ENCODE measurements around the gene ABCB1.

The ABCB1 gene

DNA sequence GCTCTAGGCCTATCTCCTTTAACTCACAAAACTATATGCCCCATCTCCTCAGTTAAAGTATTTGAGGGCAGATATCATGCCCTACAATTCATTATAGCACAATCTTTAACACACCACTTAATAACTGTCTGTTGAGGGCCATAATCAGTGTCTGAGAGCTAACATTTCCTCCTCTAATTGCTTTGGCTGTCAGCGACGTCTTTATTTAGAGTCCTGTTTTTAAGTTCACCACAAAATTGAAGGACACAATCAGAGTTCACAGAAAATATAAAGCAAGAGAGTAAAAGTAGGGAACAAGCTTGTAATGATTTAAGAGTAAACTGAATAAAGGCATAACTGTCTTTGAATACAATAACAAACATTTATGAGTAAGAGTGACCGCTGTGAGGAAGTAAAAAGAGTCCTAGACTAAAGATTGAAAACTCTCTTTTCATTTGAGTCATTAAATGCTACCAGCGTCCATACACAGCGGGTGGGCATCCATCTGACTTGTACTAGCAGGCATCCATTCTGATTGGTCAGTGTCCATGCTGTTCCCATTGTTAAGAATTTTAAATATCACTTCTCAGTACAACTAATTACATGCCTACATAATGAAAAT is 86.8 kb downstream of the ABCB1 start:
- DNase-seq (ENCODE audit: low read depth, low spot score), result no peak

DNA sequence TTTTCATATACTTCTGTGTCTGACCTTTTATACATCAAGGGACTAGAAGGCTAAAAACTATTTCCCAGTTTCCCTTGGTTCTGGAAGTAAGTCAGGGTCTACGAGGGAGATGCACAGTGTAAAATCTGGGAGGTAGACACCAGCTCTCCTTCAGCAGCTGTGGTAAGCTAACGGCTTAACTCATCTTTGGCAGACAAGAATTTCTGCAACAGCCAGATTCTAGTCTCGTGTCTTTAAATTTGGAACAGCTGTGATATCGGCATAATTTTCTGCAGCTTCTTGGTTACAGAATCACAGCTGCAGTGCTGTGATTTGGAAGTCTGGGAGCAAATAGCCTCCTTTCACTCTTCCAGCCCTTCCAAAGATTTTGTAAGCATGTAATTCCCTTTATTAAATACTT is 87.8 kb downstream of the ABCB1 start:
- DNase-seq (ENCODE audit: low read depth, low spot score), result no peak

GRCh38 chr7:87511510-87511909 is 89.2 kb downstream of the ABCB1 start:
- no peak for DNase-seq (ENCODE audit: low read depth, low spot score)

DNA sequence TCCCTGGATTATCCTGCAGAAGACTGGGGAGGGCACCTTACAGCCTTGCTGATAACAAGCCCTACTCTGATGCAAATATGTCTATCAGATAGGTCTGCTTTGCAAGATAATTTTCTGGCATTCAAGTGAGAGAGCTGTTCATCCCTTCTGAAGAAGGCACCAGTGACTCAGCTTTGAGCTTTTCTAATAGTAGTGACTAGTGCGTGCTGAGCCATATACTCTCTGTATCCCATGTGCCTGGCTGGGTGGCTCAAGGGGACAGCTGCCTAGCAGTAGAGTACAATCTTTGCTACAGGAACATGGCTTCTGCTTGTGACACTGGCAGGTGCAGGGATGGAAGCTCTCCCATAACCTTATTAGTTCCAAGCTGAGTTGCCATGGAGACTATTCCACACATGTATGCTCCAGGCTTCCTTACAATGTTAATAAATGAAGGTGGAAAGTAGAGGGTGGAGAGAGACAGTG is 90.2 kb downstream of the ABCB1 start:
- DNase-seq (ENCODE audit: low read depth, low spot score), result no peak

DNA sequence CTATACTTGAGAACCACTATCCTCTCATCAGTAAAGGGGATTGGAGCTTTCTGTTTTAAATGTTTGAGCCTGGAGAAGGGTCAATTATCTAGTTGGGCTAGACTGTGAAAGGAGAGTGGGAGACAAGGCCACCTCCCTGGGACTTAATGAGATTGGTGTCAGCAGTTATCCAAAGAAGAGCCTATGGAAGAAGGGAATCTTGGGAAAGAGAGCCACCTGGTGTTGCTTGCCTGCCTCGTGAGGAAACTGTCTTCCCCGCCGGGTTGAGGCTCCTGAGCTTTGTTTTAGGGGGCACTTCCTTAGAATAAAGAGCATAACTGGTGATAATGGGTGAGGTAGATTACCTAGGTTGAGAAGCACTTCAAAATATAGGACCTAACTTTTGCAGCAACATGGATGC is 93.2 kb downstream of the ABCB1 start:
- no peak for DNase-seq (ENCODE audit: low read depth, low spot score)

DNA sequence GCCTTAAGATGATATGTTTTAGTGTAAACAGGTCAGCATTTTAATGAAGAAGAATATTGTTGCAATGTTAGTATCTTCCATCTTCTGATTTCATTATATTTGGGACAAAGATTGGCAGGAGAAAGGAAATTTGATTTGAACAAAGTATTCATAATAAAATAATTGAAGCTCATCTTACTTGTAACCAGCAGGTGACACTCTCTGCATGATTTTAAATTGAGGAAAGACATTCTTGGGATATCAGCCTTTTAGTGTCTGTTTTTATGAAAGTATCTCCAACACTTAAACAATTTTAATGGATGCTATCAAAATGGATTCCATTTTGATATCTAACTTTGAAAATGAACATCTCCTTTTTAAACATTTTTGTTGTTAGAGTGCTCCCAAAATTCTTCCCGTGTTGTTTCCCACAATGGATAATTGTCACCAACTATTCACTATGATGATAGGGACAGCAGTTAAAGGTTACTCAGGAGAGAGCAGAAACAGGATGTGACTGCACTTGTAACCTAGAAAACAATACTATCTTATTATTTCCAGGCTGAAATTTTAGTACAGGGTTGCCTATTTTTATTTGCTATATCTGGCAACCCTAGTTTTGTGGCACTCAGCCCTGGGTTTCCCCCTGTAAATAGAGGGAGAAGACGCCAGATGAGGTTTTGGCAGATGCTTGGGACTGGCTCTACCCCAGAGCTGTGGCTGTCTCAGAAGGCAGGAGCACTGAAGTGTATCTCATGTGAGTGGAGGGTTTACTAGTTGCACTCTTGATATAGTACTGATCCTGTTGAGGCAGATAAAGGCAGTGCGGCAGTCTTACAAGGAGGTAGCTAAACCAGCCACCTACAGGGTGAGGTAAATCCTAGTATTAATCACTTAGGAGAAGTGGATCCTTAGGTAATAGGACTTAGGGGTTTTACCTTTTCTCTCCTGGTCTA is 94.2 kb downstream of the ABCB1 start:
- no peak for DNase-seq (ENCODE audit: low read depth, low spot score)

DNA sequence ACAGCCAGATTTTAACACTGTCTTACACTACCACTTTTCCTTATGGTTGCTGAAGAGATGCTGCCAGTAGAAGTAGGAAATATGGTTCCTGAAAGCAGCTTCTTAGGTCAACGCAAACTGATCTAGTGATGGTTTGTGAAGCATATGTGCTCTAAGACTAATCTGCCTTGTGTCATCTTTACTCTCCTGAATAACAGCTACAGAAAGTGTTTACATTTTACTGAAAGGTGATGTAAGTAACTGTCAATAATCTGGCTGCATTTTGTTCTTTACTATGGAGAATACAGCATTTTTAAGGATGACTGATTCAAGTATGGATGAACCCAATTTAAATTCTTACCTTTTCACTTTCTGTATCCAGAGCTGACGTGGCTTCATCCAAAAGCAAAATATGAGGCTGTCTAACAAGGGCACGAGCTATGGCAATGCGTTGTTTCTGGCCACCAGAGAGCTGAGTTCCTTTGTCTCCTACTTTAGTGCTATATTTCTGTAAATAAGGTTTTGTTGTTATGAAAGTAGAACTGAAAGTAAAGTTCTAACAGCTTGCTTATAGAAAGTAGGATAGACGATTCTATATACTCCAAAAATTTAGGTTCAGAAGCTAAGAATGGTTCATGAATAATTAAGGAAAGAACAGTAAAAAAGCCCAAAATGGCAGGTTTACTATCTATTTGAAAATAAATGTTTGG is 95.0 kb downstream of the ABCB1 start:
- DNase-seq (ENCODE audit: low read depth, low spot score), result no peak

- DNase-seq (ENCODE audit: low read depth, low spot score), result no peak
Measured at GRCh38 chr7:87505122-87505521, 95.6 kb downstream of the ABCB1 start.

DNA sequence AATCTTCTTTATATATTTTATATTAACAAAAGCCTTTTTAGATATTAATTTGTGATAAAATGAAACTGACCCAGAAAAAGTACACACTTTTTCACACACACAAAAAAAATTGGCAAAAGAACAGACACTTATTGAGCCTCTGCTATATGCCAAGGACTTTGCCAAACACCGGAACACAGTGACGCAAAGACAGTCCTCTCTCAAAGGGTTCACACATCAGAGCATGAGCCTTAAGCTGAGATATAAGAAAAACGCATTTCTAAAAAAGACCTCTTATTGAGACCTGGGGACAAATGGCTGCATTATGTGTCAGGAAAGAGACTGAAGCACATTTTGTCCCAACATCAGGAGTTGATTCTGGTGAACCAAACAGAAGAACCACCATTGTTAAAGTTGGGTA is 101.2 kb downstream of the ABCB1 start:
- no peak for DNase-seq (ENCODE audit: low read depth, low spot score)

- DNase-seq (ENCODE audit: low read depth, low spot score), result no peak
Measured at GRCh38 chr7:87498893-87499292, 101.8 kb downstream of the ABCB1 start.

DNA sequence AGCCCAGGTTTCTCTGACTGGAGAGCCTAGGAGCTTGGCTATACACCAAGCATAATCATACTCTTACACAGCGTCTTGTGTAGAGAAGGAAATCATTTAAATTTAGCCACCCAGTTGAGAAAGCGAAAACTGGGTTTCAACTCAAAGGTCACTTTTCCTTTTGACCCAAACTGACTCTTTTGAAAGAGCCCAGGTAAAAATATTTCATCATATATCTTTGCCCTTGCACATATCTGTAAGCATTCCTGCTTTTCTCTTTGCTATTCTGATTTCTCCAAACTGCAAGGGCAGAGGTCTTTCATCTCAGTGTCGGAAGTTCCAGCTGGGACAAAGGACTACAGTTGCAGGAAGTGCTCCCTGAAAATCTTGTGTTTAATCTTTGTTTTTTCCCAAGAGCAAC is 103.2 kb downstream of the ABCB1 start:
- DNase-seq (ENCODE audit: low read depth, low spot score), result no peak

DNA sequence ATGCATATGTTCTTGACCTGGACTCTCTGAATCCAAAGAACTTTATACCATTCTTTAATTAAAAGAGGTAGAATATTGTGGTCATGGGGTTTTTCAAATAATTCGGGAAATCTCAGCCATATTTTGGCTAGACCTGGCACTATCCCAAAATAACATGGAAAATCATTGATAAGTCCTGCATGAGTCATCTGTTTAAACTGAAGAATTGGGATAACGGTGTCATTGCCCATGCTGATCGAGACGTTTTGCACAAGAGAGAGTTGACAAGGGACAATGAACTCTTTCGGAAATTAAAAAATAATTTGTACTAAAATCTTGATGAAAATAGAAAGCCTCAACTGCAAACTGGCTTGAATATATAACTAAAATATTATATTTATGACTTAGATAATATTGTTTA is 105.3 kb downstream of the ABCB1 start:
- no peak for DNase-seq (ENCODE audit: low read depth, low spot score)

DNA sequence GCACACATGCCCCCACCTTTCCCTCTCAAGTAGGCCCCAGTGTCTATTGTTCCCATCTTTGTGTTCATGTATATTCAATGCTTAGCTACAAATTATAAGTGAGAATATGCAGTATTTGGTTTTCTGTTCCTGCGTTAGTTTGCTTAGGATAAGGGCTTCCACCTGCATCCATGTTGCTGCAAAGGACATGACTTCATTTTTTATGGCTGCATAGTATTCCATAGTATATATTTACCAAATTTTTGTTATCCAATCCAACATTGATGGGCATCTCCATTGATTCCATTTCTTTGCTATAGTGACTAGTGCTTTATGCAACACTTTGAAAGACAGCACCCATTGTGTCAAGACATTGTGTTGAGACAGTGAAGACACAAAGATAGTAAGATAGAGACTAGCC is 106.2 kb downstream of the ABCB1 start:
- DNase-seq (ENCODE audit: low read depth, low spot score), result no peak

- DNase-seq (ENCODE audit: low read depth, low spot score), result no peak
Measured at GRCh38 chr7:87483131-87483530, 117.6 kb downstream of the ABCB1 start.

- no peak for DNase-seq (ENCODE audit: low read depth, low spot score)
Measured at GRCh38 chr7:87482115-87482514, 118.6 kb downstream of the ABCB1 start.

GRCh38 chr7:87480386-87480785 is 120.3 kb downstream of the ABCB1 start:
- DNase-seq (ENCODE audit: low read depth, low spot score), result no peak

- DNase-seq (ENCODE audit: low read depth, low spot score), result no peak
Measured at GRCh38 chr7:87479951-87480350, 120.7 kb downstream of the ABCB1 start.

DNA sequence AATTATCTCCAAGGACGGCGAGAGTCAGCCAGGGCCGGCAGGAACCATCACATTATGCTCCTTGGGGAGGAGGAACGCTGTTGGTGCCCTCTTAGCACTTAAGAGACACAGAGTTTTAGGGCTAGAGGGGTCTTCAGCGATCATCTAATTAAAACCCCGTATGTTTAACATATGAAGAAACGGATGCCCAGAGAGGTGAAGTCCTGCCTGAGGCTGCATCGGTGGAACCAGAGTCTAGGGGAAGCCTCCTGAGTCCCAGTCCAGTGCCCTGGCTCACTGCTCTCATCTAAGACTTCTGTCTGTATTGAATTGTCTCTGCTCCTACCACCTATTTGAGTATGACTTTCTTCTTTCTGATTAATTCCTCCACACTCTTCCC is 124.5 kb downstream of the ABCB1 start:
- no peak for DNase-seq (ENCODE audit: low read depth, low spot score)

DNA sequence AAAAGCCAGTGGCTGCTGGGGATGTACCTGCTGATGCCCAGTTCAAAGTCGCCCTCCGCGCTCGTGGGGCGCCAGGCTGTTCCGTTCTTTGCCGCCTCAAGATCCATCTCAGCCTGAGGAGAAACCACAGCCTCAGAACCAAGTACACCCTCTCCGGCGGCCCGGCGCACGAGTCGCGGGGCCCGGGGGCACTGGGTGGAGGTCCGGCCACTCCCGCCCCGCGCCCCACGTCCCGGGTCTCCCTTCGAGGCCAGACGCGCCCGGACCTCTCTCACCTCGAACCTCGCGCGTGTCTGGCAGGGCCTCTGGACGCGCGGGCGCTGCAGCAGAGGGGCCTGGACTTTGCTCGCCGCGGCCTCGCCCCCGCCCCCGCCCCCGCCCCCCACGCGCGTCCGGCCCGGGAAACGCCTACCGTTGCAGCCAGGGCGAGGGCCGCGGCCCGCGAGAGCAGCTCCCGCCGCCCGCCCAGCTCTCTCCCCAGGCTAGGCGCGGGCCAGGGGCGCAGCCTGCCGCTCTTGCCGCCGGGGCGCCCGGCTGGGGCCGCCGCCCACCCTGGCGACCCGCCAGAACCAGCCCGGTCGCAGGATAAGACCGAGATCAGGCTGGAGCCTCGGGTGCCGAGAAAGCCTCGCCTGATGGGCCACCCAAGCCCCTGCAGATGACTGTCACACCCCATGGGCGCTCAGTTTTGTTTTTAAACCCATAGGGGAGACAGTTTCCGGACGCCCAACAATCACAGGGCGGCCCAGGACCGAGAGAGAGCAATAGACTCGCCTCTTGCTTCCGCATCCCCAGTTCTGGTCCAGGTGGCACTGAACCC is 125.1 kb downstream of the ABCB1 start, which contains the start of gene ABCB4:
TSS of gene ABCB4 (minus strand) at position 322 of the 820 bp plus-strand sequence. CDS start at position 107, 215 bp downstream.
- DNase-seq (ENCODE audit: low read depth, low spot score), result no peak

DNA sequence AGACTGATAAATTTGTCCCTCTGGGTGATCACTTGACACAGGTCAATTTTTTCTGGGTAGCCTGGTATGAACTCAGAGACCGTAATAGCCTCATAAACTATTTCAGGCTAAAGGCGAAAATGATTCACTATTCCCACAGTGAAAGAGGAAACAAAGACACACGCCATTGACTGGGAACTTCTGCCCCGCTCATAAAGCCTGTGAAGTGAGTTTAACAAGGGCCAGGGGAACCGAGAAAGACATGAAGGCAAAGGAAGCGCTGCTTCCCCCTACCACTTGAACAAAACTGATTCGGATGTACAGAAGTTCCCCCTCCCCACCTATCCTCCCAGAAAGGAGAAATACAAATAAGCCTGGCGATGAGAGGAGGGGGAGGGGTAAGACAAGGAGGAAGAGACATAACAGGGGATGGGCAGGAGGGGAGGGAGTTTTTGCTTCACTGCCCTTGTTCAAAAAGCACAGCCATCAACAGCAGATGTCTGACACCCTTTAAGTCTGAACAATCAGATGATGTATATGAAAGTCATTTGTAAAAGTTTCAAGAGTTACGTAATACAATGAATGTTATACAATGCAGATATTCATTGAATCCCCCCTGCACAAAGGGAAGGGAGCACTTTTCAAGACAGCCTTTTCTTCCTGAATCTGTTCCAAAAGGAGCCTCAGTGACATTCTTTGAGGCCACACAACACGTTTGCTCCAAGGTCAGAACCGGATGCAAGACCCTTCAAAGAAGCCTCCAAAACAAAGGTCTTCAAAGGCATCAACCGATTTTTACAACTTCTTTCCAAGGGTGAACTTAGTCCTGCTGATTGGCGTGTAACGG is 125.9 kb downstream of the ABCB1 start:
- DNase-seq (ENCODE audit: low read depth, low spot score), result no peak

GRCh38 chr7:87473986-87474385 is 126.7 kb downstream of the ABCB1 start:
- DNase-seq (ENCODE audit: low read depth, low spot score), result no peak

Measured in brain pericyte (primary cell).